Fibroblast of lung (primary cell): Measurements from ENCODE around the gene TMTC2.

Experiments used
- EZH2 ChIP-seq: IDR thresholded peaks from 2 replicates; pipeline ENCODE4 v1.5.1; 2012; ENCODE audit warnings: low read length, control low read depth, mild to moderate bottlenecking; ENCODE audit errors: missing control alignments
- TF ChIP-seq, protein P1 (sequence below), 2 donors: IDR thresholded peaks in 1 of 2; conservative IDR thresholded peaks in 1 of 2; 1 replicate in 1 of 2; 2 replicates in 1 of 2; pipeline ENCODE4 v1.5.1; 2011 to 2012; ENCODE audit warnings: low read length in 2 of 2, control low read depth in 1 of 2, inconsistent platforms in 1 of 2, low read depth in 1 of 2, mild to moderate bottlenecking in 1 of 2

DNA sequence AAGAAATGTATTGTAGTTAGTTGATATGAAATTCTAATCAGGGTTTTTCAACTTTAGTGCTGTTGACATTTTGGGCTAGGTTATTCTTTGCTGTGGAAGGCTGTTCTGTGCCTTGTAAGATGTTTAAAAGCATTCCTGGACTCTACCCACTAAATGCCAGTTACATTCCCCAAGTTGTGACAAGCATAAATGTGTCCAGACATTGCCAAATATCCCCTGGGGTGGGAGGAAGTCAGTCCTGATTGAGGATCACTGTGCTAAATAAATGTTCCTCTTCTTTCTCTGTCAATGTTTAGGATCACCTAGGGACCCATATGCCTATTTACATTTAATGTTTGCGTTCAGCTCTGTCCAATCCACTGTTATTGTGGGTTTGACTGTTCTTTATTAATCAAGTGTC is 268.3 kb downstream of the TMTC2 start:
- TF ChIP-seq, protein P1, sequence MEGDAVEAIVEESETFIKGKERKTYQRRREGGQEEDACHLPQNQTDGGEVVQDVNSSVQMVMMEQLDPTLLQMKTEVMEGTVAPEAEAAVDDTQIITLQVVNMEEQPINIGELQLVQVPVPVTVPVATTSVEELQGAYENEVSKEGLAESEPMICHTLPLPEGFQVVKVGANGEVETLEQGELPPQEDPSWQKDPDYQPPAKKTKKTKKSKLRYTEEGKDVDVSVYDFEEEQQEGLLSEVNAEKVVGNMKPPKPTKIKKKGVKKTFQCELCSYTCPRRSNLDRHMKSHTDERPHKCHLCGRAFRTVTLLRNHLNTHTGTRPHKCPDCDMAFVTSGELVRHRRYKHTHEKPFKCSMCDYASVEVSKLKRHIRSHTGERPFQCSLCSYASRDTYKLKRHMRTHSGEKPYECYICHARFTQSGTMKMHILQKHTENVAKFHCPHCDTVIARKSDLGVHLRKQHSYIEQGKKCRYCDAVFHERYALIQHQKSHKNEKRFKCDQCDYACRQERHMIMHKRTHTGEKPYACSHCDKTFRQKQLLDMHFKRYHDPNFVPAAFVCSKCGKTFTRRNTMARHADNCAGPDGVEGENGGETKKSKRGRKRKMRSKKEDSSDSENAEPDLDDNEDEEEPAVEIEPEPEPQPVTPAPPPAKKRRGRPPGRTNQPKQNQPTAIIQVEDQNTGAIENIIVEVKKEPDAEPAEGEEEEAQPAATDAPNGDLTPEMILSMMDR (conservative IDR thresholded peaks at IDR 0.05 in 1 of 2, IDR thresholded peaks at IDR 0.05 in 1 of 2; ENCODE audit: low read depth in 1 of 2, low read length in 2 of 2), result no peak
- TF ChIP-seq EZH2, result no peak
